NCI-H1436 treated with DMSO at 0.1 percent for 48 hours (cell line): Measurements from ENCODE around the gene CIT.
"Not testable (repeated sequence)": the region's sequence is repeated elsewhere in the genome, so short reads cannot be mapped to it uniquely, and the experiment has no call there.

Source experiments
- DNase-seq: peaks from one replicate; lab custom pipeline; 2025; lab: John Stamatoyannopoulos, UW

Gene CIT, protein sequence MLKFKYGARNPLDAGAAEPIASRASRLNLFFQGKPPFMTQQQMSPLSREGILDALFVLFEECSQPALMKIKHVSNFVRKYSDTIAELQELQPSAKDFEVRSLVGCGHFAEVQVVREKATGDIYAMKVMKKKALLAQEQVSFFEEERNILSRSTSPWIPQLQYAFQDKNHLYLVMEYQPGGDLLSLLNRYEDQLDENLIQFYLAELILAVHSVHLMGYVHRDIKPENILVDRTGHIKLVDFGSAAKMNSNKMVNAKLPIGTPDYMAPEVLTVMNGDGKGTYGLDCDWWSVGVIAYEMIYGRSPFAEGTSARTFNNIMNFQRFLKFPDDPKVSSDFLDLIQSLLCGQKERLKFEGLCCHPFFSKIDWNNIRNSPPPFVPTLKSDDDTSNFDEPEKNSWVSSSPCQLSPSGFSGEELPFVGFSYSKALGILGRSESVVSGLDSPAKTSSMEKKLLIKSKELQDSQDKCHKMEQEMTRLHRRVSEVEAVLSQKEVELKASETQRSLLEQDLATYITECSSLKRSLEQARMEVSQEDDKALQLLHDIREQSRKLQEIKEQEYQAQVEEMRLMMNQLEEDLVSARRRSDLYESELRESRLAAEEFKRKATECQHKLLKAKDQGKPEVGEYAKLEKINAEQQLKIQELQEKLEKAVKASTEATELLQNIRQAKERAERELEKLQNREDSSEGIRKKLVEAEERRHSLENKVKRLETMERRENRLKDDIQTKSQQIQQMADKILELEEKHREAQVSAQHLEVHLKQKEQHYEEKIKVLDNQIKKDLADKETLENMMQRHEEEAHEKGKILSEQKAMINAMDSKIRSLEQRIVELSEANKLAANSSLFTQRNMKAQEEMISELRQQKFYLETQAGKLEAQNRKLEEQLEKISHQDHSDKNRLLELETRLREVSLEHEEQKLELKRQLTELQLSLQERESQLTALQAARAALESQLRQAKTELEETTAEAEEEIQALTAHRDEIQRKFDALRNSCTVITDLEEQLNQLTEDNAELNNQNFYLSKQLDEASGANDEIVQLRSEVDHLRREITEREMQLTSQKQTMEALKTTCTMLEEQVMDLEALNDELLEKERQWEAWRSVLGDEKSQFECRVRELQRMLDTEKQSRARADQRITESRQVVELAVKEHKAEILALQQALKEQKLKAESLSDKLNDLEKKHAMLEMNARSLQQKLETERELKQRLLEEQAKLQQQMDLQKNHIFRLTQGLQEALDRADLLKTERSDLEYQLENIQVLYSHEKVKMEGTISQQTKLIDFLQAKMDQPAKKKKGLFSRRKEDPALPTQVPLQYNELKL (N-terminal part only)

GRCh38 chr12:119876761-119877638, at the start of gene CIT:
TSS of gene CIT (minus strand) at chr12:119877320. CDS start at chr12:119876168, 1,152 bp downstream.
- peak; percentile 75 for DNase-seq

DNA sequence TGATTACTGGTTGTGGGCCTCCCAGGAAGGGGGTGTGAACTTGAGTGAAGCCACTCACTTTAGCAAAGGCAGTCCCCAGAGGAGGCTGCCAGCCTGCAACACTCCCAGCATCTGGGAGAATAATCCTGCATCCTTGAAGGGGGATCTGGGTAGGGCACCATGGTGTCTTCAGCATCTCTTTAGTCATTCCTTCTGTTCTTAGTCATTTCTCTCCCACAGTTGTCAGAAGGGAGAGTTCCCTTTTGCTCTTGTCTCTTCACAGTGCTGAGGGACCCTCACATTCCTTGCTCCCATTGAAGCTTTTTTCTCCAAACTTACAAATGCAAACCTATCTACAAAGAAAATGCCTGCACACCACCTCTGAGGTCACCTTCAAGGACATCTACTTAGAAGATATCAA, 48.1 kb upstream of the CIT start:
- DNase-seq: no peak

DNA sequence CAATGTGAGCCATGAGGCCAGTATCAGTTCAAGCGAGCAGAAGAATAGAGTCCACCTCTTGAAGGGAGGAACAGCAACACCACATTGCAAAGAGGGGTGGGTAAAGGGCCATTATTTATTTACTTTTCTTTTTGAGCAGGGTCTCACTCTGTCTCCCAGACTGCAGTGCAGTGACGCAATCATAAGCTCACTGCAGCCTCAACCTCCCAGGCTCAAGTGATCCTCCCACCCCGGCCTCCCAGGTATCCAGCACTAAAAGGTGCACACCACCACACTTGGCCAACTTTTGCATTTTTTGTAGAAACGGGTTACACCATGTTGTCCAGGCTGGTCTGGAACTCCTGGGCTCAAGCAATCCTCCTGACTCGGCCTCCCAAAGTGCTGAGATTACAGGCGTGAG, 42.9 kb upstream of the CIT start:
- DNase-seq: no peak

- no peak for DNase-seq
These were observed 38.9 kb upstream of the CIT start for GRCh38 chr12:119915894-119916510.

- DNase-seq: no peak
These were observed 37.5 kb upstream of the CIT start for GRCh38 chr12:119914666-119915065.

GRCh38 chr12:119913536-119914330, 36.6 kb upstream of the CIT start:
- no peak for DNase-seq

GRCh38 chr12:119911182-119911581, 34.1 kb upstream of the CIT start:
- no peak for DNase-seq

DNA sequence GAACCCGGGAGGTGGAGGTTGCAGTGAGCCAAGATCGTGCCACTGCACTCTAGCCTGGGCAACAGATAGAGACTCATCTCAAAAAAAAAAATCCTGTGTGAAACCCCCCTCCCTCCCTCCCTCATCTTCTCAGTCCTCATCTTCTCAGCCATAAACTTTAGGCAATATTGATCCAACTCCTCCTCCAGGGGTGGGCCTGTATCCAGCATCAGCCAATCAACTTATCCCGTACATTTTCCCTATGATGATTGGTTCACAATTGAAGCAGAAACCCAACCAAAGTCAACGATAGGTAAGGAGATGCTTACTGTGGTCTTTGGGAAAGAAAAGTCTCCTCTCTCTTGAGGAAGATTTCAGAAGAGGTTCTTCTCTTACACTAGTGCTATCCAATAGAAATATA, 33.5 kb upstream of the CIT start:
- DNase-seq: no peak

- DNase-seq: peak; percentile 57
These were observed 25.0 kb upstream of the CIT start for GRCh38 chr12:119902084-119902509.

DNA sequence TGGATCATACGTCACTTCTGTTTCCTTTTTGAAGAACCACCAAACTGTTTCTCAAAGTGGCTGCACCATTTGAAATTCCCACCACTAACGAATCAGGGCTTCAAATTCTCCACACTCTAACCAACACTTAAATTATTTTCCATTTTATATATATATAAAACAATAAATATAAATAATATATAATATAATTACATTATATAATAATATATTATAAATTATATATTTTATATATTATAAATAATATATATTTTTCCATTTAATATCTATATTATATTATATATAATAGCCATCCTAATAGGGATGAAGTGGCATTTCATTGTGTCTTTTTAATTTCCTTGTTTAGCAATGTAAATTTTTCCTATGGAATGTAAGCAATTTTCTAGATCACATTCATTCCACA, 24.6 kb upstream of the CIT start:
- no peak for DNase-seq

DNA sequence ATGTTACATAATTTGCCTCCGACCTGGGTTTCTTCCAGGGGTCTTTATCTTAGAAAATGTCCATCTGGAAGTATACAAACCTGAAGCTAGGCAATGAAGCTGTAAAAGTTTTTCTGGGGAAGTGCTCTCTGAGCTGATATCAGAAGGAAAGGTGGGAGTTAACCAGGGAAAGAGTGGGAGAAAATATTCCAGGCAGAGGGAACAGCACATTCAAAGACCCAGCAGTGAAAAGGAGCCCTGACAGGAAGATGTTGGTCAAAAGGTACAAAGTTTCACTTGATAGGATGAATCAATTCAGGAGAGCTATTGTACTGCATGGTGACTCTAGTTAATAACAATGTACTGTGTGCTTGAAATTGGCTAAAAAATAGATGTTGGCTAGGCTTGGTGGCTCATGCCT, 17.8 kb upstream of the CIT start:
- DNase-seq: no peak

DNA sequence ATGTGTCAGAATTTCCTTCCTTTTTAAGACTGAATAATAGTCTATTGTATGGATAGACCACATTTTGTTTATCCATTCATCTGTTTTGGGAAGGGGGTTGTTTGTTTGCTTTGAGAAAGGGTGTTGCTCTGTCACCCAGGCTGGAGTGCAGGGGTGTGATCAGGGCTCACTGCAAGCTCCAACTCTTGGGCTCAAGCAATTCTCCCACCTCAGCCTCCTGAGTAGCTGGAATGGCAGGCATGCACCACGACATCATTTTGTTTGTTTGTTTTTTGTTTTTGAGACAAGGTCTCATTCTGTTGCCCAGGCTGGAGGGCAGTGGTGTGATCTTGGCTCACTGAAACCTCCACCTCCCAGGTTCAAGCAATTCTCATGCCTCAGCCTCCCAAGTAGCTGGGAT, 15.5 kb upstream of the CIT start:
- DNase-seq: not testable (repeated sequence)

DNA sequence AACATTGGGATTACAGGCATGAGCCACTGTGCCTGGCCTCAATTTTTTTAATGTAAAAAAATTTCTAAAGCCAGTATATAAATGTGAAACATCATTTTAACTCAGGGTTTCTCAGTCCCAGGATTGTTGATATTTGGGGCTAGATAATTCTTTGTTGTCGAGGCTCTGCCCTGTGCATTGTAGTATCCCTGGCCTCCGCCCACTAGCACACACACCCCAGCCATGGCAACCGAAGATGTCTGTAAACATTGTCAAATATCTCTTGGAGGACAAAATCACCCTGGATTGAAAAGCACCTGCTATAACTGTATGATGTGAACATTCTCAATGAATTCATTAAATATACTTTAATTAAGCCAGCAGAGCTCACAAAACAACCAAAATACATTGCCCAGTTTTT, 8.4 kb upstream of the CIT start:
- no peak for DNase-seq

- not testable (repeated sequence) for DNase-seq
These were observed 6.7 kb upstream of the CIT start for GRCh38 chr12:119883791-119884190.

DNA sequence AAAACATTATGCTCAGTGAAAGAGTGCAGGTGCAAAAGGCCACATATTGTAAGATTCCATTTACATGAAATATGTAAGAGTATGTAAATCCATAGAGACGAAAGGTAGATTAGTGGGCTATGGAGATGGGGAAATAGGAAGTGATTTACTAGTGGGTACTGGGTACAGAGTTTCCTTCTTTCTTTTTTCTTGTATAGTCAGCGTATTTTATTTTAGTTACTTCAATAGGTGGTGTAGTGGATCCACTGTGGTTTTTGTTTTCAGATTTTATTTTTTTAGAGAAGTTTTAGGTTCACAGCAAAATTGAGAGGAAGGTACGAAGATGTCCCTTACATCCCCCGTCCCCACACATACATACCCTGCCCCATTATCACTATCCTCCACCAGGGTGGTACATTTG, 6.1 kb upstream of the CIT start:
- DNase-seq: no peak

GRCh38 chr12:119877639-119877948, 474 bp upstream of the CIT start:
- DNase-seq: no peak

DNA sequence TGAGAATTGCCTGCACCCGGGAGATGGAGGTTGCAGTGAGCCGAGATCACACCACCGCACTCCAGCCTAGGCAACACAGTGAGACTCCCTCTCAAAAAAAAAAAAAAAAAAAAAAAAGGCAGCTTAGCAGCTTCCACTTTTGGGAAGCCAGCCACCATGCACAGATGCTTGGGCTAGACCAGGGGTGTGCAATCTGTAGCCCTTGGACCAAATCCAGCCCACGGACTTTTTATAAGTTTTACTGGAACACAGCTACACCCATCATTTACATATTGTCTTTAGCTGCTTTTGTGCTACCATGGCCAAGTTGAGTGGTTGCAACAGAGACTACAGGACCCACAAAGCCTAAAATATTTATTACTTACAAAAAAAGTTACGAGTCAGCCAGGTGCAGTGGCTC, 6.7 kb downstream of the CIT start:
- DNase-seq: no peak

DNA sequence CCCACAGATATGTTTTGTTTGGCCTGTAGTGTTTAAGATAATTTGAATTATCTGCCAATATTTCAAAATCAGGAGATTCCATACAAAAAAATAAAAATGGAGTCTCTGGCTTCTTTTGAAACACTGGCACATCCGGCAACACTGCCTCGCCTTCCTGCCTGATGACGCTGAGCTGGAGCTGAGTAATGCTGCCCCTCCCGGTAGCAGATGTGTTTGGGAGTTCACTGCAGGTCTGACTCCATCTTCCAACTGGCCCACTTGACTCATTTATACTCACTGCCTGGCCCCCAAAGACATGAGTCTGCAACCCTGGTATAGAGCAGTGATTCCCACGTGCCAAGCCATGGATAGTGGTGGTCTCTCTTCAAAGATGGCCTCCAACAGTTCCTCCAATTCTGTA, 7.4 kb downstream of the CIT start:
- DNase-seq: no peak

GRCh38 chr12:119868992-119869391, 8.1 kb downstream of the CIT start:
- no peak for DNase-seq

GRCh38 chr12:119864591-119864990, 12.5 kb downstream of the CIT start:
- DNase-seq: no peak
